Progenitor cell of endocrine pancreas (in vitro differentiated cells): Measurements from ENCODE around the gene SEMA3D. TPM values are rescaled to one million over a fixed set of nuclear protein-coding genes. Genes with fewer than 3 reads are reported as not detected.
A peak's percentile ranks its signal among the peaks of the same experiment; 100 is the strongest.

Source experiments
- DNase-seq: peaks from one replicate; pipeline ENCODE4 v3.0.0; 2021; ENCODE audit warnings: low spot score; ENCODE audit not compliant: unreplicated experiment
- H3K27ac Mint-ChIP-seq: 2 replicates; pipeline ENCODE4 v1.8.0; 2021; ENCODE audit warnings: mild to moderate bottlenecking, moderate library complexity, mixed read lengths
- H3K27me3 Mint-ChIP-seq: 2 replicates; pipeline ENCODE4 v1.8.0; 2021; ENCODE audit warnings: mixed read lengths
- H3K36me3 Mint-ChIP-seq: 2 replicates; pipeline ENCODE4 v1.8.0; 2022; ENCODE audit warnings: mixed read lengths; ENCODE audit not compliant: insufficient read depth
- H3K4me1 Mint-ChIP-seq: 2 replicates; pipeline ENCODE4 v1.8.0; 2021; ENCODE audit warnings: low read depth, mixed read lengths
- H3K4me3 Mint-ChIP-seq: 2 replicates; pipeline ENCODE4 v1.8.0; 2021; ENCODE audit warnings: low read depth, mild to moderate bottlenecking, moderate library complexity, mixed read lengths
- H3K9me3 Mint-ChIP-seq: 2 replicates; pipeline ENCODE4 v1.8.0; 2021; ENCODE audit warnings: low read depth, mixed read lengths
- CTCF ChIP-seq: fragments of 200-600 bp; sonication (generic); IDR thresholded peaks from one replicate; pipeline ENCODE4 v1.5.0; 2021; ENCODE audit warnings: antibody characterized with exemption, mild to moderate bottlenecking; ENCODE audit not compliant: unreplicated experiment
- total RNA-seq: library from RNA; stranded (reverse); gene quantifications from 2 replicates; pipeline ENCODE4 v1.2.1, GENCODE V29; 2021

The SEMA3D gene
- total RNA-seq, 1 donor from 2014 or later = 27.9 TPM

DNA sequence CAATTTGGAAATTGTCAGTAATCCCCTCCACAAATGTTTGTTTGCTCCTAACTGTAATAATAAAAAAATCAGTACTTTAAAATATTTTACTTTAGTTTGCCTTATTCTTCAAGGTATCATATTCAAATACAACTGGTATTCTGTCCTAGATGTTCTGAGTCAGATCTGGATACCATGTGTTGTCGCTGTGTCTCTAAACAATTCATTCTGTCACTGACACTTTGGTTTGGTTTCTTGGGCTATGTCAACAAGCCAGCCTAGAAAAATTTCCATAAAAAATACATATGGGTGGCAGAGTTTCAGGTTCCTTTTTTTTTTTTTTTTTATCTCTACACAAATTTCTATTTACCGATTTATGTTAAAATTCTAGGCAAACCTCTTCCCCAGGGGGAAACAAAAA, 33.2 kb upstream of the SEMA3D start:
- no peak for TF ChIP-seq CTCF
- H3K27ac Mint-ChIP-seq = no peak overlapping the region
- H3K36me3 Mint-ChIP-seq = no peaks in the 10 kb centered on the region
- no peak overlapping the region for H3K4me3 Mint-ChIP-seq
- DNase-seq = no peak
- no peaks in the 10 kb centered on the region for H3K9me3 Mint-ChIP-seq
- H3K27me3 Mint-ChIP-seq = no peaks in the 10 kb centered on the region
- H3K4me1 Mint-ChIP-seq = peaks cover 27% of the 10 kb centered on the region

DNA sequence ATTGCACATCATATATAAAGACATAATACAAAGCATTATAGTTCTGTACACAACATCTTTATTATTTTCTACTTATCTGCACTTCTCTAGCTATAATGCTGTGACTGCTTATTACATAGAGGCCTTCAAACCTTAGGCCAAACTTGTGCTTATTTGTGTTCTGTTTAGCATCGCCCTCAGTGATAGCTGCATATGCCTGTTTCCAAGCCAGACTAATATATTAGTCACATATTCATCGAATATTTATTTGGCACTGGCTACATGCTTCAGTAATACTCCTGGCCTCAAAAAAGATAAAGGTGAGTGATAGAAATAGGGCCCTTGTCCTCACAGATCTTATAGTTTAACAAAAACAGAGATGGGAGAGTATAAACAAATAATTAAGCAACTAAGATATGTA, 30.2 kb upstream of the SEMA3D start:
- Mint-ChIP-seq H3K9me3 (no peaks in the 10 kb centered on the region), H3K4me3 (no peak overlapping the region), H3K36me3 (no peaks in the 10 kb centered on the region), H3K4me1 (peaks cover 35% of the 10 kb centered on the region), H3K27me3 (no peaks in the 10 kb centered on the region), H3K27ac (no peak overlapping the region)
- no peak for TF ChIP-seq CTCF
- DNase-seq = no peak

- TF ChIP-seq CTCF = no peak
- H3K4me1 Mint-ChIP-seq = peaks cover 30% of the 10 kb centered on the region
- no peaks in the 10 kb centered on the region for H3K27me3 Mint-ChIP-seq
- H3K27ac Mint-ChIP-seq = peak overlapping the region; percentile 24
- H3K9me3 Mint-ChIP-seq = no peaks in the 10 kb centered on the region
- DNase-seq = no peak
- no peaks in the 10 kb centered on the region for H3K36me3 Mint-ChIP-seq
- H3K4me3 Mint-ChIP-seq = no peak overlapping the region
These were observed 28.2 kb upstream of the SEMA3D start for GRCh38 chr7:85215098-85215497.

GRCh38 chr7:85213500-85213899, 26.6 kb upstream of the SEMA3D start:
- no peak for DNase-seq
- Mint-ChIP-seq H3K9me3 (no peaks in the 10 kb centered on the region), H3K4me1 (peaks cover 35% of the 10 kb centered on the region), H3K27me3 (no peaks in the 10 kb centered on the region), H3K36me3 (no peaks in the 10 kb centered on the region), H3K4me3 (no peak overlapping the region), H3K27ac (no peak overlapping the region)
- TF ChIP-seq CTCF = no peak

GRCh38 chr7:85205754-85206153, 18.9 kb upstream of the SEMA3D start:
- no peak overlapping the region for H3K4me3 Mint-ChIP-seq
- peaks cover 27% of the 10 kb centered on the region for H3K4me1 Mint-ChIP-seq
- no peak for TF ChIP-seq CTCF
- no peaks in the 10 kb centered on the region for H3K27me3 Mint-ChIP-seq
- peaks cover 12% of the 10 kb centered on the region for H3K9me3 Mint-ChIP-seq
- H3K27ac Mint-ChIP-seq = peak overlapping the region; percentile 11
- DNase-seq = no peak
- H3K36me3 Mint-ChIP-seq = peaks cover 5% of the 10 kb centered on the region

- no peak for DNase-seq
- peaks cover 9% of the 10 kb centered on the region for H3K36me3 Mint-ChIP-seq
These were observed 17.6 kb upstream of the SEMA3D start for GRCh38 chr7:85204496-85204895.

More at GRCh38 chr7:85204496-85204895, 17.6 kb upstream of the SEMA3D start:
- H3K27ac Mint-ChIP-seq = no peak overlapping the region
- no peak for TF ChIP-seq CTCF
- no peaks in the 10 kb centered on the region for H3K27me3 Mint-ChIP-seq
- peaks cover 18% of the 10 kb centered on the region for H3K9me3 Mint-ChIP-seq
- H3K4me3 Mint-ChIP-seq = no peak overlapping the region
- peaks cover 22% of the 10 kb centered on the region for H3K4me1 Mint-ChIP-seq
